NOMO-1 treated with dmso at 0.1 percent for 144 hours (cell line): Measurements from ENCODE around the gene DGKH.
"Not testable (repeated sequence)": the region's sequence is repeated elsewhere in the genome, so short reads cannot be mapped to it uniquely, and the experiment has no call there.

ENCODE experiments used
- DNase-seq: peaks from one replicate; lab custom pipeline; 2025; ENCODE audit not compliant: unreplicated experiment; lab: John Stamatoyannopoulos, UW

Gene DGKH

GRCh38 chr13:42071672-42072419 lies 23.4 kb downstream of the DGKH start:
- no peak for DNase-seq

- DNase-seq = no peak
These were observed 25.2 kb downstream of the DGKH start for GRCh38 chr13:42073683-42074082.

- no peak for DNase-seq
These were observed 27.1 kb downstream of the DGKH start for GRCh38 chr13:42075517-42075916.

GRCh38 chr13:42076309-42076713 lies 27.9 kb downstream of the DGKH start:
- DNase-seq = no peak

- no peak for DNase-seq
These were observed 29.8 kb downstream of the DGKH start for GRCh38 chr13:42078128-42078808.

GRCh38 chr13:42083138-42083770 lies 34.8 kb downstream of the DGKH start:
- DNase-seq = no peak

GRCh38 chr13:42084722-42085121 lies 36.3 kb downstream of the DGKH start:
- DNase-seq = no peak

GRCh38 chr13:42086582-42086981 lies 38.1 kb downstream of the DGKH start:
- no peak for DNase-seq

GRCh38 chr13:42094516-42095040 lies 46.1 kb downstream of the DGKH start:
- no peak for DNase-seq

GRCh38 chr13:42096222-42096621 lies 47.8 kb downstream of the DGKH start:
- DNase-seq = not testable (repeated sequence)

- no peak for DNase-seq
These were observed 51.7 kb downstream of the DGKH start for GRCh38 chr13:42099962-42100675.

- DNase-seq = no peak
These were observed 52.5 kb downstream of the DGKH start for GRCh38 chr13:42100960-42101359.

- DNase-seq = no peak
These were observed 53.6 kb downstream of the DGKH start for GRCh38 chr13:42101821-42102585.

GRCh38 chr13:42102961-42103865 lies 54.8 kb downstream of the DGKH start:
- DNase-seq = no peak

- DNase-seq = no peak
These were observed 58.5 kb downstream of the DGKH start for GRCh38 chr13:42106998-42107397.

- no peak for DNase-seq
These were observed 59.0 kb downstream of the DGKH start for GRCh38 chr13:42107421-42107820.

GRCh38 chr13:42108217-42108616 lies 59.8 kb downstream of the DGKH start:
- no peak for DNase-seq

GRCh38 chr13:42109957-42110356 lies 61.5 kb downstream of the DGKH start:
- no peak for DNase-seq

- DNase-seq = peak; percentile 12
These were observed 62.1 kb downstream of the DGKH start for GRCh38 chr13:42110410-42111155.
